Omental fat pad (tissue), 4 donors: ENCODE data around the gene SUPT20H. TPM values are rescaled to one million over a fixed set of nuclear protein-coding genes. Genes with fewer than 3 reads are reported as not detected.
"Not testable (repeated sequence)": the region's sequence is repeated elsewhere in the genome, so short reads cannot be mapped to it uniquely, and the experiment has no call there.

ENCODE experiments used
- ATAC-seq: fragments of 150-250 bp; one replicate; pipeline ENCODE4 v1.9.1; 2016; ENCODE audit warnings: mild to moderate bottlenecking, moderate library complexity; ENCODE audit not compliant: low FRiP score
- DNase-seq: peaks from one replicate; pipeline ENCODE4 v3.0.0-alpha.2; 2019; ENCODE audit warnings: low spot score
- CTCF ChIP-seq, 3 donors: fragments of 450-650 bp; IDR thresholded peaks; one replicate each; pipeline ENCODE4 v1.5.1; 2016 to 2017; ENCODE audit warnings: antibody characterized with exemption in 3 of 3, mild to moderate bottlenecking in 3 of 3, moderate library complexity in 2 of 3
- total RNA-seq, 4 donors: library from RNA; depleted of rRNA; stranded (reverse); fragments of >200 nt; gene quantifications; one replicate each; pipeline ENCODE4 v1.1.0, GENCODE V29; 2016

The SUPT20H gene
- total RNA-seq, 4 donors from 2014 or later: 19.5 to 57.5 (median 31.8) TPM

GRCh38 chr13:37059848-37060192 lies 332 bp upstream of the SUPT20H start:
- ATAC-seq (peak; percentile 6), DNase-seq (no peak)
- TF ChIP-seq CTCF (IDR thresholded peaks at IDR 0.05): no peak

- DNase-seq, ATAC-seq: not testable (repeated sequence)
Measured at GRCh38 chr13:37056228-37056627, 3.3 kb downstream of the SUPT20H start.

- not testable (repeated sequence) for ATAC-seq, DNase-seq
Measured at GRCh38 chr13:37053111-37053510, 6.4 kb downstream of the SUPT20H start.

GRCh38 chr13:37049810-37050209 lies 9.7 kb downstream of the SUPT20H start:
- no peak for ATAC-seq
- DNase-seq: no peak
- no peak for TF ChIP-seq CTCF (IDR thresholded peaks at IDR 0.05)

- TF ChIP-seq CTCF (IDR thresholded peaks at IDR 0.05): no peak
- no peak for DNase-seq
- no peak for ATAC-seq
Measured at GRCh38 chr13:37047846-37048245, 11.6 kb downstream of the SUPT20H start.

- no peak for ATAC-seq
- no peak for TF ChIP-seq CTCF (IDR thresholded peaks at IDR 0.05)
Measured at GRCh38 chr13:37047032-37047431, 12.5 kb downstream of the SUPT20H start.

GRCh38 chr13:37046062-37046461 lies 13.4 kb downstream of the SUPT20H start:
- TF ChIP-seq CTCF (IDR thresholded peaks at IDR 0.05): no peak
- ATAC-seq: no peak
- no peak for DNase-seq

More at GRCh38 chr13:37047032-37047431, 12.5 kb downstream of the SUPT20H start:
- no peak for DNase-seq

GRCh38 chr13:37040789-37041188 lies 18.7 kb downstream of the SUPT20H start:
- no peak for DNase-seq
- no peak for TF ChIP-seq CTCF (IDR thresholded peaks at IDR 0.05)
- ATAC-seq: no peak
